Neural progenitor cell (in vitro differentiated cells): ENCODE results near the gene FRS2. TPM values are rescaled to one million over a fixed set of nuclear protein-coding genes. Genes with fewer than 3 reads are reported as not detected.

ENCODE experiments used
- DNase-seq: peaks from one replicate; pipeline ENCODE4 v3.0.0-alpha.2; 2016; ENCODE audit warnings: low spot score
- H2AFZ ChIP-seq: fragments of 200-600 bp; sonication (generic); replicated peaks from 2 replicates; pipeline ENCODE4 v1.6.1; 2016; ENCODE audit warnings: antibody characterized with exemption
- H3F3A ChIP-seq: fragments of 200-600 bp; sonication (generic); 2 replicates; pipeline ENCODE4 v1.6.1; 2016; ENCODE audit warnings: antibody characterized with exemption, low read depth
- H3K27ac ChIP-seq: fragments of 200-600 bp; sonication (generic); 2 replicates; pipeline ENCODE4 v1.5.1; 2016; ENCODE audit warnings: mild to moderate bottlenecking
- H3K27me3 ChIP-seq: fragments of 200-600 bp; sonication (generic); 2 replicates; pipeline ENCODE4 v1.6.1; 2016; ENCODE audit warnings: mild to moderate bottlenecking, moderate library complexity
- H3K36me3 ChIP-seq: fragments of 200-600 bp; sonication (generic); 2 replicates; pipeline ENCODE4 v1.5.1; 2016
- H3K4me1 ChIP-seq: fragments of 200-600 bp; sonication (generic); 2 replicates; pipeline ENCODE4 v1.6.1; 2016; ENCODE audit warnings: mixed run types
- H3K4me2 ChIP-seq: fragments of 200-600 bp; sonication (generic); 2 replicates; pipeline ENCODE4 v1.6.1; 2016
- H3K4me3 ChIP-seq: fragments of 200-600 bp; sonication (generic); 2 replicates; pipeline ENCODE4 v1.5.1; 2016
- H3K79me2 ChIP-seq: fragments of 200-600 bp; sonication (generic); 2 replicates; pipeline ENCODE4 v1.6.1; 2016; ENCODE audit warnings: low read depth
- H3K9ac ChIP-seq: fragments of 200-600 bp; sonication (generic); 2 replicates; pipeline ENCODE4 v1.6.1; 2016
- H3K9me3 ChIP-seq: fragments of 200-600 bp; sonication (generic); 2 replicates; pipeline ENCODE4 v1.5.1; 2016; ENCODE audit warnings: low read depth
- H4K20me1 ChIP-seq: fragments of 200-600 bp; sonication (generic); 2 replicates; pipeline ENCODE4 v1.6.1; 2016; ENCODE audit warnings: low read depth
- H3K27ac Mint-ChIP-seq: 3 replicates; pipeline ENCODE4 v1.8.0; 2021; ENCODE audit warnings: mixed read lengths
- H3K27me3 Mint-ChIP-seq: 2 replicates; pipeline ENCODE4 v1.8.0; 2022; ENCODE audit warnings: low read depth, mild to moderate bottlenecking, inconsistent platforms, moderate library complexity, mixed read lengths; ENCODE audit not compliant: insufficient read depth
- H3K36me3 Mint-ChIP-seq: 3 replicates; pipeline ENCODE4 v1.8.0; 2021; ENCODE audit warnings: mixed read lengths
- H3K4me1 Mint-ChIP-seq: 3 replicates; pipeline ENCODE4 v1.8.0; 2021; ENCODE audit warnings: mixed read lengths
- H3K4me3 Mint-ChIP-seq: 3 replicates; pipeline ENCODE4 v1.8.0; 2021; ENCODE audit warnings: mild to moderate bottlenecking, moderate library complexity, mixed read lengths
- H3K9me3 Mint-ChIP-seq: 3 replicates; pipeline ENCODE4 v1.8.0; 2020; ENCODE audit warnings: mixed read lengths
- EZH2 ChIP-seq: fragments of 200-600 bp; sonication (generic); IDR thresholded peaks from 2 replicates; pipeline ENCODE4 v1.6.1; 2017; ENCODE audit warnings: antibody characterized with exemption, mild to moderate bottlenecking, moderate library complexity
- EZH2phosphoT487 ChIP-seq: fragments of 200-600 bp; sonication (generic); IDR thresholded peaks from 2 replicates; pipeline ENCODE4 v1.6.1; 2017; ENCODE audit warnings: antibody characterized with exemption
- total RNA-seq: library from RNA; depleted of rRNA; stranded (reverse); fragments of >200 nt; gene quantifications from 2 replicates; pipeline ENCODE4 v1.2.3, GENCODE V29; 2015; ENCODE audit warnings: low replicate concordance
- TF ChIP-seq, protein P1 (sequence below): fragments of 200-600 bp; sonication (generic); IDR thresholded peaks from 2 replicates; pipeline ENCODE4 v1.5.1; 2017; ENCODE audit warnings: antibody characterized with exemption, mild to moderate bottlenecking

Gene FRS2
- total RNA-seq, 1 donor from 2014 or later = 128 TPM

DNA sequence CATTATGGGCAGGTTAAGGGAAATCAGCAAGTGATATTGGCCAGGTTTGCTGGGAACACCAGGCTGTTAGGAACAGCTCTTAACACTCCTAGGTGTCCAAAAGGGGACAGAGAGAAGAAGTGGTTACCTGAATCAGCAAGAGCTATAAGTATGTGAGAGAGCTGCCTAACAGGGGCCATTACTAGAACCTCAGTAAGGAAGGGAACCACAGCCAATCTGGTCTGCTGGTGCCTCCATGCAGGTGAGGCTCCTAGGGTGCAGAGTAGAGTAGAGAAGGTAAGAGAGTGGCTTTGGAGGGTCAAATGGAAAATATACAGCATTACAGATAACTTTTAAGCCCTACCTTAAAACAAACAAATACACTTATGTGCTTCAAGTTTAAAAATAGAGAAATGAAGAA, 78.5 kb downstream of the FRS2 start:
- TF ChIP-seq EZH2phosphoT487 (no peak), EZH2 (no peak)
- TF ChIP-seq, protein P1, sequence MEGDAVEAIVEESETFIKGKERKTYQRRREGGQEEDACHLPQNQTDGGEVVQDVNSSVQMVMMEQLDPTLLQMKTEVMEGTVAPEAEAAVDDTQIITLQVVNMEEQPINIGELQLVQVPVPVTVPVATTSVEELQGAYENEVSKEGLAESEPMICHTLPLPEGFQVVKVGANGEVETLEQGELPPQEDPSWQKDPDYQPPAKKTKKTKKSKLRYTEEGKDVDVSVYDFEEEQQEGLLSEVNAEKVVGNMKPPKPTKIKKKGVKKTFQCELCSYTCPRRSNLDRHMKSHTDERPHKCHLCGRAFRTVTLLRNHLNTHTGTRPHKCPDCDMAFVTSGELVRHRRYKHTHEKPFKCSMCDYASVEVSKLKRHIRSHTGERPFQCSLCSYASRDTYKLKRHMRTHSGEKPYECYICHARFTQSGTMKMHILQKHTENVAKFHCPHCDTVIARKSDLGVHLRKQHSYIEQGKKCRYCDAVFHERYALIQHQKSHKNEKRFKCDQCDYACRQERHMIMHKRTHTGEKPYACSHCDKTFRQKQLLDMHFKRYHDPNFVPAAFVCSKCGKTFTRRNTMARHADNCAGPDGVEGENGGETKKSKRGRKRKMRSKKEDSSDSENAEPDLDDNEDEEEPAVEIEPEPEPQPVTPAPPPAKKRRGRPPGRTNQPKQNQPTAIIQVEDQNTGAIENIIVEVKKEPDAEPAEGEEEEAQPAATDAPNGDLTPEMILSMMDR = no peak
- Mint-ChIP-seq H3K4me1 (peaks cover 4% of the 10 kb centered on the region), H3K27ac (no peak overlapping the region), H3K9me3 (peaks cover 15% of the 10 kb centered on the region), H3K4me3 (no peak overlapping the region), H3K36me3 (peaks cover 18% of the 10 kb centered on the region), H3K27me3 (no peaks in the 10 kb centered on the region)
- Histone ChIP-seq H4K20me1 (no peaks in the 10 kb centered on the region), H3K79me2 (no peaks in the 10 kb centered on the region), H2AFZ (no peak overlapping the region), H3K4me1 (no peaks in the 10 kb centered on the region), H3K27me3 (no peaks in the 10 kb centered on the region), H3F3A (no peaks in the 10 kb centered on the region), H3K4me2 (no peak overlapping the region), H3K4me3 (no peak overlapping the region), H3K9ac (no peak overlapping the region), H3K27ac (no peak overlapping the region), H3K36me3 (no peaks in the 10 kb centered on the region), H3K9me3 (no peaks in the 10 kb centered on the region)
- no peak for DNase-seq

- no peak overlapping the region for H3K27ac Mint-ChIP-seq
- TF ChIP-seq EZH2phosphoT487 = no peak
- TF ChIP-seq EZH2 = no peak
- TF ChIP-seq, protein P1 = no peak
These were observed 80.6 kb downstream of the FRS2 start for GRCh38 chr12:69550569-69551350.

DNA sequence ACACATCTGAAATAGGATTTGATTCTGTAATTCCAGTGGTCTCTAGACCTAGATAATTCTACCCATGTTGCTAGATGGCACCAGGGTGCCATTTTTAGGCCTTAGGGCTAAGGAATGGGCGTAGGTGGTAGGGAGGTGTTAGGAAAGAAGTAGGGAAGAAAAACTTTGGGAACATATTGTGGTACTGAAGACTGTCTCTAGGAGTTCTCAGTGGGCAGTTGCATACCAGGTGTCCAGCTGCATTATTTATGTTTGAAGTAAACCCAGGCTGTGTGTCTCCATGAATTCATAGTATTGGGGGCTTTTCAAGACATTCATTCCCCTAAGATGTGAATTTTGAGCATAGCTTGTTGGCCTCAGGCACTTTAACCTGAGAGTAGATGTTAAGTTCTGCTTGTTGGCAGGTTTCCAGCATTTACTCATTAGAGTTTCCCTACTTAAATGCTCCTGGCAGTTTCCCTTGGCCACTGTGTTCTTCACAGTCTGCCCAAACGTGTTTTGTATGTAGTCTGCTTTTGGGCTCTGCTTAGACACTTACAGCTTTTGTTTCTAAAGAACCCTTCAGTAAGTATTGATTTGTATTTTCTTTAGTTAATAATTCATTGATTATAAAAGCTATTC, 83.5 kb downstream of the FRS2 start:
- H3K9me3 Mint-ChIP-seq = no peaks in the 10 kb centered on the region
- H2AFZ ChIP-seq = no peak overlapping the region
- H3K4me1 Mint-ChIP-seq = peaks cover 10% of the 10 kb centered on the region
- H3K4me3 ChIP-seq = no peak overlapping the region
- peaks cover 4% of the 10 kb centered on the region for H3K36me3 Mint-ChIP-seq
- no peaks in the 10 kb centered on the region for H3K36me3 ChIP-seq
- TF ChIP-seq EZH2 = no peak
- no peak for TF ChIP-seq EZH2phosphoT487
- TF ChIP-seq, protein P1 = no peak
- peaks cover 6% of the 10 kb centered on the region for H4K20me1 ChIP-seq
- no peak for DNase-seq
- no peak overlapping the region for H3K9ac ChIP-seq
- H3F3A ChIP-seq = no peaks in the 10 kb centered on the region
- no peak overlapping the region for H3K27ac ChIP-seq
- H3K27me3 ChIP-seq = no peaks in the 10 kb centered on the region
- H3K79me2 ChIP-seq = peaks cover 28% of the 10 kb centered on the region
- H3K4me3 Mint-ChIP-seq = no peak overlapping the region
- no peaks in the 10 kb centered on the region for H3K9me3 ChIP-seq
- H3K27me3 Mint-ChIP-seq = no peaks in the 10 kb centered on the region
- H3K4me1 ChIP-seq = no peaks in the 10 kb centered on the region
- no peak overlapping the region for H3K27ac Mint-ChIP-seq
- no peak overlapping the region for H3K4me2 ChIP-seq

More at GRCh38 chr12:69550569-69551350, 80.6 kb downstream of the FRS2 start:
- H3K9me3 Mint-ChIP-seq = peaks cover 3% of the 10 kb centered on the region
- H3K4me1 Mint-ChIP-seq = peaks cover 6% of the 10 kb centered on the region
- Histone ChIP-seq H3K9me3 (no peaks in the 10 kb centered on the region), H3K9ac (no peak overlapping the region), H4K20me1 (no peaks in the 10 kb centered on the region), H3K4me1 (no peaks in the 10 kb centered on the region), H3F3A (no peaks in the 10 kb centered on the region), H3K27ac (no peak overlapping the region), H3K79me2 (peaks cover 3% of the 10 kb centered on the region), H3K36me3 (no peaks in the 10 kb centered on the region), H3K27me3 (no peaks in the 10 kb centered on the region), H2AFZ (no peak overlapping the region), H3K4me2 (no peak overlapping the region), H3K4me3 (no peak overlapping the region)
- no peak for DNase-seq
- H3K4me3 Mint-ChIP-seq = no peak overlapping the region
- H3K27me3 Mint-ChIP-seq = no peaks in the 10 kb centered on the region
- H3K36me3 Mint-ChIP-seq = peaks cover 11% of the 10 kb centered on the region
